HFF-Myc (cell line): ENCODE results near the gene SH3BGRL2.
"Not testable (repeated sequence)": the region's sequence is repeated elsewhere in the genome, so short reads cannot be mapped to it uniquely, and the experiment has no call there.

Experiments
- DNase-seq: peaks from one replicate; pipeline ENCODE4 v3.0.0-alpha.2; 2011; ENCODE audit warnings: low read depth; ENCODE audit errors: extremely low read depth
- H3K4me3 ChIP-seq: replicated peaks from 2 replicates; pipeline ENCODE4 v1.5.1; 2011; ENCODE audit warnings: low read depth, mild to moderate bottlenecking, control low read depth, low read length
- CTCF ChIP-seq: IDR thresholded peaks from 2 replicates; pipeline ENCODE4 v1.5.1; 2012; ENCODE audit warnings: mild to moderate bottlenecking, low read depth, low read length, control low read depth; ENCODE audit errors: missing control alignments

The SH3BGRL2 gene

DNA sequence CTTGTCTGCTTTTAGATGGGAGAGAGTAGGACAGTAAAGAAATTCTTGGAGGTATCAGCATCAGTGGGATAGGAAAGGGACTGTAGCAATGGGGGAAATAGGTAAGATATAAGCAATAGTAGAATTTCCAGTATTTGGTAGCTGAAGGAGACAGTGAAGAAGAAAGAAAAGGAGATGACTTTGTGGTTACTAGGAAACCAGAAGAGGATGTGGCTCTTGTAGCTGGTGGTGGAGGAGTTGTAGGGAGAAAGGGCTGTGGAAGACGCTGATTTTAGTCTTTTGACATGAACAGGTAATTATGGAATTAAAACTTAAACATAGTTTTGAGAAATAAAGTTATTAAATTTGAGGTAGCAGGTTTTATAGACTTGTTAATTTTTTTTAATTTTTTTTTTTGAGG lies 26.1 kb downstream of the SH3BGRL2 start:
- no peak overlapping the region for H3K4me3 ChIP-seq
- DNase-seq, result no peak
- no peak for TF ChIP-seq CTCF

- not testable (repeated sequence) for DNase-seq, H3K4me3 ChIP-seq
Observed at GRCh38 chr6:79663655-79664054, 32.5 kb downstream of the SH3BGRL2 start.

- no peak for TF ChIP-seq CTCF
- no peak overlapping the region for H3K4me3 ChIP-seq
- DNase-seq, result no peak
Observed at GRCh38 chr6:79665725-79666551, 34.8 kb downstream of the SH3BGRL2 start.

DNA sequence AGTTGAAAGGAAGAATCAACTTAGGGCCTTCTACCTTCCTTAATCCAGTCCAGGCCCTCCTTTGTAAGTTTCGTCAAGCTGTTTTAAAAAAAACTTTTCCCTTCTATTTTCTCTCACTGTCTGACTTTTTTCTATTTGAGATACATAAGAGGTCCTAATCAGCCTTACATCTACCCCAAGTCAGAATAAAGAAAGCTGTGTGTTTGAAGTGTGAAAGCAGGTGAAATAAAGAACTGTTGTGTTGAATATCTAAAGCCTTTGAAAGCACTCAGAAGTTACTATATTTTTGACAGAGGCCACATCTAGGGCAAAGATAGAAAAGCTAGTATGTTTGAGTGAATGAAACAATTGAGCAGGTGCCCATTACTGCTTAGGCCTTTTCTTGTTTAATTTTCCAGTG lies 35.5 kb downstream of the SH3BGRL2 start:
- no peak for TF ChIP-seq CTCF
- no peak for DNase-seq
- no peak overlapping the region for H3K4me3 ChIP-seq

DNA sequence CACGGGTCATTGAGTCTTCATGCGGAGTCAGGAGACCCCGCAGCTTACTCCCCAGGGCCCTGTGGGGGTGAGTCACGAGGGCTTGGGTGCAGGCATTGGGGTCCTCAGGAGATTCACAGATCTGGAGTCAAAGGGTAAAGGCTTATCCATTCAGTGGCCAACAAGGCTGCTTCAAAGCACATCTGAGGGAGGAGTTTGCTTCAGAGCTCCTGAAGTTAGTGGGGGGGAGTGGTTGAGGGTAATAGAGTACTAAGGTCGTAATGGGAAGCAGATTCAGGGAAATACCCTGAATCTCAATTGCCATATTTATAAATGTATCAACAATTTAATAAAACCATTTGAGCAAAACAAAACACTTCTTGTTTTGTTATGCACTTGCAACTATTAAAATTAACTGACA lies 37.3 kb downstream of the SH3BGRL2 start:
- H3K4me3 ChIP-seq, result no peak overlapping the region
- TF ChIP-seq CTCF, result no peak
- DNase-seq, result no peak

GRCh38 chr6:79669766-79670165 lies 38.6 kb downstream of the SH3BGRL2 start:
- no peak for TF ChIP-seq CTCF
- DNase-seq, result no peak
- no peak overlapping the region for H3K4me3 ChIP-seq

DNA sequence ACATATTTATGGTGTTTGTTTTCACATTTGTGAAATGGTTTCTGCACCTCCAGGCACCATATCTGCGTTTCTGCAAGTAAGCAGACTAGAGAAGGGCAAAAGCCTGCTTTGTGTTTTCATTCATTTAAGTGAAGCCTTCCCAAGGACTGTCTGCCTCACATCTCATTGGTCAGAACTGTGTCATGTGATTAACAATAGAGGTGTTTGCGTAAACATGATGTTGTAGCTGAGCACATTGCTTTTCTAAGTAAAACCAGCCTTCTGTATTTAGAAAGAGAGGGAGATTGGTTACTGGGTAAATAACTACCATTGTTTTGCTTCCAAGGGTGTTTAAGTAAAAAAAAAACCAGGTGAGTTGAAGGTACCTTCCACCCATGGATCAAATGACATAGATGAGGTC lies 39.7 kb downstream of the SH3BGRL2 start:
- H3K4me3 ChIP-seq, result no peak overlapping the region
- DNase-seq, result no peak
- no peak for TF ChIP-seq CTCF
